ENCODE measurements around the gene DCTPP1. TPM values are rescaled to one million over a fixed set of nuclear protein-coding genes. Genes with fewer than 3 reads are reported as not detected.

DCTPP1 gene
- total and polyA plus RNA-seq, 2 of the 13 experiments (the other 11 are each of a cell fraction or from before 2014, with no cell fraction given), result 54.8 to 74.4 TPM

- TF ChIP-seq ZNF619 (CRISPR knock-in tag; IDR thresholded peaks at IDR 0.05) (peak; percentile 61; the same call in 1 of the 2 replicates), ZNF230 (CRISPR knock-in tag; IDR thresholded peaks at IDR 0.05) (no peak), NFIB (CRISPR knock-in tag; IDR thresholded peaks at IDR 0.05; ENCODE audit: borderline replicate concordance) (no peak), ATRX (CRISPR knock-in tag; IDR thresholded peaks at IDR 0.05; ENCODE audit: borderline replicate concordance) (no peak), ARNT (IDR thresholded peaks at IDR 0.05) (no peak), ZNF558 (CRISPR knock-in tag; IDR thresholded peaks at IDR 0.05; ENCODE audit: borderline replicate concordance) (0 out of 2 replicates have a peak, but pooled peaks have one; percentile 59), ZNF674 (CRISPR knock-in tag; IDR thresholded peaks at IDR 0.05; ENCODE audit: low read depth) (no peak), ZNF354B (CRISPR knock-in tag; IDR thresholded peaks at IDR 0.05) (0 out of 2 replicates have a peak, but pooled peaks have one; percentile 26), IKZF4 (CRISPR knock-in tag; IDR thresholded peaks at IDR 0.05; ENCODE audit: borderline replicate concordance, low read depth, not compliant biosample characterization) (peak; percentile 88), SIN3B (IDR thresholded peaks at IDR 0.05; ENCODE audit: low read length) (no peak), SRSF1 (optimal IDR thresholded peaks at IDR 0.05; ENCODE audit: low read depth, low read length) (no peak), IRX3 (CRISPR knock-in tag; IDR thresholded peaks at IDR 0.05; ENCODE audit: borderline replicate concordance, low read depth) (no peak), MYC (CRISPR knock-in tag; IDR thresholded peaks at IDR 0.05; ENCODE audit: borderline replicate concordance) (peak; percentile 44; the same call in 1 of the 2 replicates), ZNF670 (CRISPR knock-in tag; IDR thresholded peaks at IDR 0.05; ENCODE audit: borderline replicate concordance) (no peak), TBX3 (IDR thresholded peaks at IDR 0.05; ENCODE audit: borderline replicate concordance) (no peak), ZNF652 (CRISPR knock-in tag; IDR thresholded peaks at IDR 0.05; ENCODE audit: borderline replicate concordance, low read depth) (0 out of 2 replicates have a peak, but pooled peaks have one; percentile 17), ETV5 (CRISPR knock-in tag; IDR thresholded peaks at IDR 0.05; ENCODE audit: borderline replicate concordance) (peak; percentile 74), POGZ (CRISPR knock-in tag; IDR thresholded peaks at IDR 0.05) (peak; percentile 77), EEA1 (CRISPR knock-in tag; IDR thresholded peaks at IDR 0.05; ENCODE audit: borderline replicate concordance) (peak; percentile 73; the same call in 1 of the 2 replicates), ZFP1 (CRISPR knock-in tag; IDR thresholded peaks at IDR 0.05) (no peak), EZH2 (conservative IDR thresholded peaks at IDR 0.05; ENCODE audit: low read depth, low read length) (no peak), SNAI1 (CRISPR knock-in tag; IDR thresholded peaks at IDR 0.05; ENCODE audit: borderline replicate concordance) (no peak), SP5 (CRISPR knock-in tag; IDR thresholded peaks at IDR 0.05; ENCODE audit: borderline replicate concordance, low read depth) (0 out of 2 replicates have a peak, but pooled peaks have one; percentile 26), ZBTB34 (CRISPR knock-in tag; IDR thresholded peaks at IDR 0.05) (0 out of 2 replicates have a peak, but pooled peaks have one; percentile 24), JARID2 (CRISPR knock-in tag; IDR thresholded peaks at IDR 0.05; ENCODE audit: insufficient replicate concordance) (no peak)
- TF ChIP-seq, protein P1, sequence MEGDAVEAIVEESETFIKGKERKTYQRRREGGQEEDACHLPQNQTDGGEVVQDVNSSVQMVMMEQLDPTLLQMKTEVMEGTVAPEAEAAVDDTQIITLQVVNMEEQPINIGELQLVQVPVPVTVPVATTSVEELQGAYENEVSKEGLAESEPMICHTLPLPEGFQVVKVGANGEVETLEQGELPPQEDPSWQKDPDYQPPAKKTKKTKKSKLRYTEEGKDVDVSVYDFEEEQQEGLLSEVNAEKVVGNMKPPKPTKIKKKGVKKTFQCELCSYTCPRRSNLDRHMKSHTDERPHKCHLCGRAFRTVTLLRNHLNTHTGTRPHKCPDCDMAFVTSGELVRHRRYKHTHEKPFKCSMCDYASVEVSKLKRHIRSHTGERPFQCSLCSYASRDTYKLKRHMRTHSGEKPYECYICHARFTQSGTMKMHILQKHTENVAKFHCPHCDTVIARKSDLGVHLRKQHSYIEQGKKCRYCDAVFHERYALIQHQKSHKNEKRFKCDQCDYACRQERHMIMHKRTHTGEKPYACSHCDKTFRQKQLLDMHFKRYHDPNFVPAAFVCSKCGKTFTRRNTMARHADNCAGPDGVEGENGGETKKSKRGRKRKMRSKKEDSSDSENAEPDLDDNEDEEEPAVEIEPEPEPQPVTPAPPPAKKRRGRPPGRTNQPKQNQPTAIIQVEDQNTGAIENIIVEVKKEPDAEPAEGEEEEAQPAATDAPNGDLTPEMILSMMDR (CRISPR knock-in tag; IDR thresholded peaks at IDR 0.05), result peak; percentile 37
- TF ChIP-seq, protein P2, sequence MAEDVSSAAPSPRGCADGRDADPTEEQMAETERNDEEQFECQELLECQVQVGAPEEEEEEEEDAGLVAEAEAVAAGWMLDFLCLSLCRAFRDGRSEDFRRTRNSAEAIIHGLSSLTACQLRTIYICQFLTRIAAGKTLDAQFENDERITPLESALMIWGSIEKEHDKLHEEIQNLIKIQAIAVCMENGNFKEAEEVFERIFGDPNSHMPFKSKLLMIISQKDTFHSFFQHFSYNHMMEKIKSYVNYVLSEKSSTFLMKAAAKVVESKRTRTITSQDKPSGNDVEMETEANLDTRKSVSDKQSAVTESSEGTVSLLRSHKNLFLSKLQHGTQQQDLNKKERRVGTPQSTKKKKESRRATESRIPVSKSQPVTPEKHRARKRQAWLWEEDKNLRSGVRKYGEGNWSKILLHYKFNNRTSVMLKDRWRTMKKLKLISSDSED (CRISPR knock-in tag; IDR thresholded peaks at IDR 0.05), result no peak
Observed at GRCh38 chr16:30458561-30459394, 28.9 kb upstream of the DCTPP1 start (continued).

Data from HepG2 (cell line).